Measurements from ENCODE around the gene POU2F3. TPM values are rescaled to one million over a fixed set of nuclear protein-coding genes. Genes with fewer than 3 reads are reported as not detected.

POU2F3 gene
- total and polyA plus RNA-seq, 2 of the 13 experiments (the other 11 are each of a cell fraction or from before 2014, with no cell fraction given) = not detected

DNA sequence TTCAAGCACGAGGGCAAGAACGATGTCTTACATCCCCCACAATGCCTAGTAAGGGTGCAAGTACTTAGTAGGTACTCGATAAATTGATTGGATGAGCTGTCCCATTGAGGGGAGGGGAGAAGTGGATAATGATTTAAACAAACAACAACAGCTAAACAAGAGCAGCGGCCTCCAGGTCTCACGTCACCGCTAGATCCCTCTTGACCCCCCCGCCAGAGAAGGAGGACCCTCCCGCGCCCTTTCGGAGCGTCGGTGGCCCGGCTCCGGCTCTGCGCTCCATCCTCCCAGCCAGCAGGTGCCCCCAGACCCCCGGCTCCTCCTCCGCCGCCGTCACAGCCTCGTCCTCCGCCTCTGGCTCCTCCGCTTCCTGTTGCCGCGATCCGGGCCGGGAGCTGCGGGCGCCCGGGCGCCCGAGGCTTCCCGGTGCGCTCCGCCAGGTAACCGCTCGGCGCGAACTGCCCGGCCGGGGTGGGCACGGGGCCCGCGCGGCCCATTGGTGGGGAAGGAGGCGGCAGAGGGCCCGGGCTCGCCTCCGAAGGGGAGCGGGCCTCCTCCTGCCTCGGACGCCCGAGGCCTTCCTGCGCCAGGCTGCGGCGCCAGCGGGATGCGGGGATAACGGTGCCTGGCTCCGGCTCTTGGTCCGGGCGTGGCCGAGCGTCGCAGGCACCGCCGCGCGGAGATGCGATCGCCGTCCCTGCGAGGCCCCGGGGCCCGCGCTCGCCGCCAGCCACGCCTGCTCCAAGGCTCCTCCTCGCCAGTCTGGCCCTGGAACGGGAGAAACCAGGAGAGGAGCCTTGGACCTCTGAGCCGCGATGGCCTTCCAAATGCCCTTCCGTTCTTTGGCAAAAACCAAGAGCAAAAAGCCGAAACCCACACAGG lies 85.2 kb downstream of the POU2F3 start, which contains the start of gene TLCD5 (continued):
- TF ChIP-seq, protein P1, sequence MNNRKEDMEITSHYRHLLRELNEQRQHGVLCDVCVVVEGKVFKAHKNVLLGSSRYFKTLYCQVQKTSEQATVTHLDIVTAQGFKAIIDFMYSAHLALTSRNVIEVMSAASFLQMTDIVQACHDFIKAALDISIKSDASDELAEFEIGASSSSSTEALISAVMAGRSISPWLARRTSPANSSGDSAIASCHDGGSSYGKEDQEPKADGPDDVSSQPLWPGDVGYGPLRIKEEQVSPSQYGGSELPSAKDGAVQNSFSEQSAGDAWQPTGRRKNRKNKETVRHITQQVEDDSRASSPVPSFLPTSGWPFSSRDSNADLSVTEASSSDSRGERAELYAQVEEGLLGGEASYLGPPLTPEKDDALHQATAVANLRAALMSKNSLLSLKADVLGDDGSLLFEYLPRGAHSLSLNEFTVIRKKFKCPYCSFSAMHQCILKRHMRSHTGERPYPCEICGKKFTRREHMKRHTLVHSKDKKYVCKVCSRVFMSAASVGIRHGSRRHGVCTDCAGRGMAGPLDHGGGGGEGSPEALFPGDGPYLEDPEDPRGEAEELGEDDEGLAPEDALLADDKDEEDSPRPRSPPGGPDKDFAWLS (CRISPR knock-in tag; IDR thresholded peaks at IDR 0.05; ENCODE audit: borderline replicate concordance) = no peak
- TF ChIP-seq, protein P2, sequence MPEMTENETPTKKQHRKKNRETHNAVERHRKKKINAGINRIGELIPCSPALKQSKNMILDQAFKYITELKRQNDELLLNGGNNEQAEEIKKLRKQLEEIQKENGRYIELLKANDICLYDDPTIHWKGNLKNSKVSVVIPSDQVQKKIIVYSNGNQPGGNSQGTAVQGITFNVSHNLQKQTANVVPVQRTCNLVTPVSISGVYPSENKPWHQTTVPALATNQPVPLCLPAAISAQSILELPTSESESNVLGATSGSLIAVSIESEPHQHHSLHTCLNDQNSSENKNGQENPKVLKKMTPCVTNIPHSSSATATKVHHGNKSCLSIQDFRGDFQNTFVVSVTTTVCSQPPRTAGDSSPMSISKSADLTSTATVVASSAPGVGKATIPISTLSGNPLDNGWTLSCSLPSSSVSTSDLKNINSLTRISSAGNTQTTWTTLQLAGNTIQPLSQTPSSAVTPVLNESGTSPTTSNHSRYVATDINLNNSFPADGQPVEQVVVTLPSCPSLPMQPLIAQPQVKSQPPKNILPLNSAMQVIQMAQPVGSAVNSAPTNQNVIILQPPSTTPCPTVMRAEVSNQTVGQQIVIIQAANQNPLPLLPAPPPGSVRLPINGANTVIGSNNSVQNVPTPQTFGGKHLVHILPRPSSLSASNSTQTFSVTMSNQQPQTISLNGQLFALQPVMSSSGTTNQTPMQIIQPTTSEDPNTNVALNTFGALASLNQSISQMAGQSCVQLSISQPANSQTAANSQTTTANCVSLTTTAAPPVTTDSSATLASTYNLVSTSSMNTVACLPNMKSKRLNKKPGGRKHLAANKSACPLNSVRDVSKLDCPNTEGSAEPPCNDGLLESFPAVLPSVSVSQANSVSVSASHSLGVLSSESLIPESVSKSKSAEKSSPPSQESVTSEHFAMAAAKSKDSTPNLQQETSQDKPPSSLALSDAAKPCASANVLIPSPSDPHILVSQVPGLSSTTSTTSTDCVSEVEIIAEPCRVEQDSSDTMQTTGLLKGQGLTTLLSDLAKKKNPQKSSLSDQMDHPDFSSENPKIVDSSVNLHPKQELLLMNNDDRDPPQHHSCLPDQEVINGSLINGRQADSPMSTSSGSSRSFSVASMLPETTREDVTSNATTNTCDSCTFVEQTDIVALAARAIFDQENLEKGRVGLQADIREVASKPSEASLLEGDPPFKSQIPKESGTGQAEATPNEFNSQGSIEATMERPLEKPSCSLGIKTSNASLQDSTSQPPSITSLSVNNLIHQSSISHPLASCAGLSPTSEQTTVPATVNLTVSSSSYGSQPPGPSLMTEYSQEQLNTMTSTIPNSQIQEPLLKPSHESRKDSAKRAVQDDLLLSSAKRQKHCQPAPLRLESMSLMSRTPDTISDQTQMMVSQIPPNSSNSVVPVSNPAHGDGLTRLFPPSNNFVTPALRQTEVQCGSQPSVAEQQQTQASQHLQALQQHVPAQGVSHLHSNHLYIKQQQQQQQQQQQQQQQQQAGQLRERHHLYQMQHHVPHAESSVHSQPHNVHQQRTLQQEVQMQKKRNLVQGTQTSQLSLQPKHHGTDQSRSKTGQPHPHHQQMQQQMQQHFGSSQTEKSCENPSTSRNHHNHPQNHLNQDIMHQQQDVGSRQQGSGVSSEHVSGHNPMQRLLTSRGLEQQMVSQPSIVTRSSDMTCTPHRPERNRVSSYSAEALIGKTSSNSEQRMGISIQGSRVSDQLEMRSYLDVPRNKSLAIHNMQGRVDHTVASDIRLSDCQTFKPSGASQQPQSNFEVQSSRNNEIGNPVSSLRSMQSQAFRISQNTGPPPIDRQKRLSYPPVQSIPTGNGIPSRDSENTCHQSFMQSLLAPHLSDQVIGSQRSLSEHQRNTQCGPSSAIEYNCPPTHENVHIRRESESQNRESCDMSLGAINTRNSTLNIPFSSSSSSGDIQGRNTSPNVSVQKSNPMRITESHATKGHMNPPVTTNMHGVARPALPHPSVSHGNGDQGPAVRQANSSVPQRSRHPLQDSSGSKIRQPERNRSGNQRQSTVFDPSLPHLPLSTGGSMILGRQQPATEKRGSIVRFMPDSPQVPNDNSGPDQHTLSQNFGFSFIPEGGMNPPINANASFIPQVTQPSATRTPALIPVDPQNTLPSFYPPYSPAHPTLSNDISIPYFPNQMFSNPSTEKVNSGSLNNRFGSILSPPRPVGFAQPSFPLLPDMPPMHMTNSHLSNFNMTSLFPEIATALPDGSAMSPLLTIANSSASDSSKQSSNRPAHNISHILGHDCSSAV (CRISPR knock-in tag; IDR thresholded peaks at IDR 0.05; ENCODE audit: borderline replicate concordance) = no peak
- no peak for TF ChIP-seq TBL1XR1 (IDR thresholded peaks at IDR 0.05; ENCODE audit: borderline replicate concordance, low read length, partially characterized antibody)
- TF ChIP-seq, protein P3, sequence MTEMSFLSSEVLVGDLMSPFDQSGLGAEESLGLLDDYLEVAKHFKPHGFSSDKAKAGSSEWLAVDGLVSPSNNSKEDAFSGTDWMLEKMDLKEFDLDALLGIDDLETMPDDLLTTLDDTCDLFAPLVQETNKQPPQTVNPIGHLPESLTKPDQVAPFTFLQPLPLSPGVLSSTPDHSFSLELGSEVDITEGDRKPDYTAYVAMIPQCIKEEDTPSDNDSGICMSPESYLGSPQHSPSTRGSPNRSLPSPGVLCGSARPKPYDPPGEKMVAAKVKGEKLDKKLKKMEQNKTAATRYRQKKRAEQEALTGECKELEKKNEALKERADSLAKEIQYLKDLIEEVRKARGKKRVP (CRISPR knock-in tag; IDR thresholded peaks at IDR 0.05) = no peak
- TF ChIP-seq, protein P4, sequence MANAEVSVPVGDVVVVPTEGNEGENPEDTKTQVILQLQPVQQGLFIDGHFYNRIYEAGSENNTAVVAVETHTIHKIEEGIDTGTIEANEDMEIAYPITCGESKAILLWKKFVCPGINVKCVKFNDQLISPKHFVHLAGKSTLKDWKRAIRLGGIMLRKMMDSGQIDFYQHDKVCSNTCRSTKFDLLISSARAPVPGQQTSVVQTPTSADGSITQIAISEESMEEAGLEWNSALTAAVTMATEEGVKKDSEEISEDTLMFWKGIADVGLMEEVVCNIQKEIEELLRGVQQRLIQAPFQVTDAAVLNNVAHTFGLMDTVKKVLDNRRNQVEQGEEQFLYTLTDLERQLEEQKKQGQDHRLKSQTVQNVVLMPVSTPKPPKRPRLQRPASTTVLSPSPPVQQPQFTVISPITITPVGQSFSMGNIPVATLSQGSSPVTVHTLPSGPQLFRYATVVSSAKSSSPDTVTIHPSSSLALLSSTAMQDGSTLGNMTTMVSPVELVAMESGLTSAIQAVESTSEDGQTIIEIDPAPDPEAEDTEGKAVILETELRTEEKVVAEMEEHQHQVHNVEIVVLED (CRISPR knock-in tag; IDR thresholded peaks at IDR 0.05; ENCODE audit: borderline replicate concordance) = no peak
- no peak for TF ChIP-seq ZNF75D (CRISPR knock-in tag; IDR thresholded peaks at IDR 0.05; ENCODE audit: borderline replicate concordance)
